Kidney (tissue), 14 donors: ENCODE measurements around the gene ERFL. TPM values are rescaled to one million over a fixed set of nuclear protein-coding genes. Genes with fewer than 3 reads are reported as not detected.

Experiments used
- DNase-seq, 5 donors: peaks; one replicate each; pipeline ENCODE4 v3.0.0-alpha.2; 2013 to 2020
- FAIRE-seq: peaks from 2 replicates; lab custom pipeline; 2012; peaks lifted over from hg19 to GRCh38; lab: Jason Lieb, UNC
- H3K27ac ChIP-seq, 2 donors: one replicate each; pipeline ENCODE4 v1.7.0; 2013; ENCODE audit warnings: low read depth in 2 of 2, low read length in 2 of 2, inconsistent platforms in 1 of 2
- H3K27me3 ChIP-seq: one replicate; pipeline ENCODE4 v1.7.1; 2013; ENCODE audit warnings: low read length, inconsistent platforms; ENCODE audit not compliant: control insufficient read depth, insufficient read depth
- H3K36me3 ChIP-seq, 3 donors: one replicate each; pipeline versions ENCODE4 v1.7.0 to v1.7.1; 2013; ENCODE audit warnings: low read length in 3 of 3, control low read depth in 1 of 3, inconsistent platforms in 1 of 3; ENCODE audit not compliant: insufficient read depth in 3 of 3, control insufficient read depth in 2 of 3
- H3K4me1 ChIP-seq, 3 donors: one replicate each; pipeline versions ENCODE4 v1.7.0 to v1.7.1; 2013; ENCODE audit warnings: low read length in 3 of 3, inconsistent platforms in 1 of 3, low read depth in 1 of 3; ENCODE audit not compliant: control insufficient read depth in 2 of 3, insufficient read depth in 2 of 3
- H3K4me3 ChIP-seq, 3 donors: one replicate each; pipeline versions ENCODE4 v1.7.0 to v1.8.1; 2013; ENCODE audit warnings: low read length in 3 of 3, control low read depth in 1 of 3, inconsistent platforms in 1 of 3
- H3K9ac ChIP-seq, 3 donors: one replicate each; pipeline versions ENCODE4 v1.7.0 to v1.7.1; 2013; ENCODE audit warnings: low read length in 3 of 3, control low read depth in 1 of 3, inconsistent platforms in 1 of 3
- H3K9me3 ChIP-seq, 3 donors: one replicate each; pipeline versions ENCODE4 v1.7.0 to v1.7.1; 2013; ENCODE audit warnings: low read length in 3 of 3, control low read depth in 1 of 3, inconsistent platforms in 1 of 3; ENCODE audit not compliant: control insufficient read depth in 2 of 3, insufficient read depth in 1 of 3
- intact Hi-C: fragments of 100-400 bp; cut with DNase I; formaldehyde crosslinking; loops from one replicate; pipeline ENCODE4 v1.11.1; 2022
- polyA plus RNA-seq: library from polyadenylated mRNA; stranded (reverse); fragments of 350-450 nt; fragmentation: Illumina TruSeq; extraction: RNeasy Lipid Tissue Mini Kit (QIAGEN cat#74804); gene quantifications from one replicate; pipeline ENCODE4 v1.2.3, GENCODE V29; 2014; ENCODE audit warnings: low read depth, low replicate concordance; ENCODE audit not compliant: insufficient read depth
- total RNA-seq: library from RNA; stranded (reverse); fragmentation: NEBNext Ultra II Directional; extraction: Animal tissue kit (Norgen Biotek cat#: 25700); gene quantifications from one replicate; pipeline ENCODE4 v1.2.1, GENCODE V29; 2021
- TF ChIP-seq, protein P1 (sequence below): IDR thresholded peaks from 3 replicates; pipeline ENCODE4 v1.5.1; 2012; ENCODE audit warnings: mild to moderate bottlenecking, moderate library complexity, borderline replicate concordance; ENCODE audit not compliant: insufficient read depth; ENCODE audit errors: extremely low read depth
- donor health status: control.
- donor health status: control.
- donor health status: control.
- donor health status: control.
- donor health status: control.
- donor health status: DM: yes; HTN: yes; CAD: no.
- donor health status: Normal renal cell carcinoma (clear cell type).

The ERFL gene
- total and polyA plus RNA-seq, 2 donors from 2014 or later = 0.69 TPM; not detected in 1

DNA sequence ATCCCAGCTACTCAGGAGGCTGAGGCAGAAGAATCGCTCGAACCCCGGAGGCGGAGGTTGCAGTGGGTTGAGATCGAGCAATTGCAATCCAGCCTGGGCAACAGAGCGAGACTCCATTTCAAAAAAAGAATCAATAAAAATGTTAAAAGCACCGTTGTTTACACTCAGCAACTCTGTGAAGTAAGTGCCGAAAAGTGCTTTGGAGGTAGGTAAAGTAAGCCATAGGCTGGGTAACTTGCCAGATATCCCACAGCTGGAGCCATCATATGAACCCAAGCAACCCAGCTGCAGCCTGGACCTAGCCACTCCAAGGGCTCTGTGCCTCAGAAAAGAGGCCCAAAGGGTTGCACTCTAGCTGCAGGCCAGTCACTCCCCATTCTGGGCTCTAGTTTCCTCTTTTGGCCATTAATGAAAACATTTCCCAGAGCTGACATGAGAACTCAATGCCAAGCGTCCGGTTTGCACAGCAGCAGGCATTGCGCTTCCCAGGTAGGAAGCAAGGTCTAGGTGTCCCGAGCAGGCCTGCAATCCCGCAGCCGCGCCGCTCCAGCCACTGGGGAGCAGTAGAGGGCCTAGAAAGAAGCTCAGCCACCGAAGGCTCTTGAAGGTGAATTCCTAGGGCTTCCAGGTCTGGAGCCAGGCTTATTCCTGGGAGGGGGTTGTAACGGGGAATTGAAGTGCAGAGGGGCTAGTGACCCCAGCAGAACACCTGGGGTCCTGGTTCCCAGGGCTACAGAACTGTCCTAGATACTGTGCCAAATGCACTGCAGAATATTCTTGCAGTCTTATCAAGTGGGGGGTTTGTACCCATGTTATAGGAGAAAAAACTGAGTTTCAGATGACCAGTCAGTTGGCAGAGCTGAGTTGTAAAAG, 55.2 kb downstream of the ERFL start:
- DNase-seq = peak; percentile 82 to 83 (median 82)
- FAIRE-seq = no peak
- Histone ChIP-seq H3K4me3 (no peak overlapping the region), H3K27me3 (no peaks in the 10 kb centered on the region), H3K36me3 (peaks cover 0 to 30% (median 13%) of the 10 kb centered on the region in 3 donors), H3K9me3 (no peaks in the 10 kb centered on the region), H3K9ac (no peak overlapping the region), H3K27ac (no peak overlapping the region), H3K4me1 (peaks cover 0 to 3% (median 0%) of the 10 kb centered on the region in 3 donors)
- intact Hi-C loops = no loop called here
- TF ChIP-seq, protein P1, sequence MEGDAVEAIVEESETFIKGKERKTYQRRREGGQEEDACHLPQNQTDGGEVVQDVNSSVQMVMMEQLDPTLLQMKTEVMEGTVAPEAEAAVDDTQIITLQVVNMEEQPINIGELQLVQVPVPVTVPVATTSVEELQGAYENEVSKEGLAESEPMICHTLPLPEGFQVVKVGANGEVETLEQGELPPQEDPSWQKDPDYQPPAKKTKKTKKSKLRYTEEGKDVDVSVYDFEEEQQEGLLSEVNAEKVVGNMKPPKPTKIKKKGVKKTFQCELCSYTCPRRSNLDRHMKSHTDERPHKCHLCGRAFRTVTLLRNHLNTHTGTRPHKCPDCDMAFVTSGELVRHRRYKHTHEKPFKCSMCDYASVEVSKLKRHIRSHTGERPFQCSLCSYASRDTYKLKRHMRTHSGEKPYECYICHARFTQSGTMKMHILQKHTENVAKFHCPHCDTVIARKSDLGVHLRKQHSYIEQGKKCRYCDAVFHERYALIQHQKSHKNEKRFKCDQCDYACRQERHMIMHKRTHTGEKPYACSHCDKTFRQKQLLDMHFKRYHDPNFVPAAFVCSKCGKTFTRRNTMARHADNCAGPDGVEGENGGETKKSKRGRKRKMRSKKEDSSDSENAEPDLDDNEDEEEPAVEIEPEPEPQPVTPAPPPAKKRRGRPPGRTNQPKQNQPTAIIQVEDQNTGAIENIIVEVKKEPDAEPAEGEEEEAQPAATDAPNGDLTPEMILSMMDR = peak; percentile 58

DNA sequence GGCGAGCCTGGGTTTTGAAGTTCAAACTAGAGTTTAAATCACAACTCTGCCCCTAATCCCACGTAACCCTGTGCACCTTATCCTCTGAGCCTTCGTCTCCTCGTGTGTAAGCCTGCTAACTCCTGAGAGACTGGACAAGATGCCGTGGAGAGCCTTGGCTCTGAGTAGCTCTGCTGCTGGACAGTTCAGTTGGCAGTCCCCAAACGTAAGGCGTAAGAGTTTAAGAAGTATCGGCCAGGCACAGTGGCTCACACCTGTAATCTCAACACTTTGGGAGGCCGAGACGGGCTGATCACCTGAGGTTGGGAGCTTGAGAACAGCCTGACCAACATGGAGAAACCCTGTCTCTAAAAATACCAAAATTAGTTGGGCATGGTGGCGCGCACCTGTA, 55.9 kb downstream of the ERFL start:
- no peak overlapping the region for H3K27ac ChIP-seq
- no peak overlapping the region for H3K9ac ChIP-seq
- H3K27me3 ChIP-seq = no peaks in the 10 kb centered on the region
- peaks cover 0 to 3% (median 0%) of the 10 kb centered on the region in 3 donors for H3K4me1 ChIP-seq
- TF ChIP-seq, protein P1 = no peak
- intact Hi-C loops = no loop called here
- no peak overlapping the region for H3K4me3 ChIP-seq
- no peaks in the 10 kb centered on the region for H3K9me3 ChIP-seq
- peaks cover 0 to 33% (median 13%) of the 10 kb centered on the region in 3 donors for H3K36me3 ChIP-seq
- peak in 1 of 5 donors; percentile 38 for DNase-seq
- no peak for FAIRE-seq

DNA sequence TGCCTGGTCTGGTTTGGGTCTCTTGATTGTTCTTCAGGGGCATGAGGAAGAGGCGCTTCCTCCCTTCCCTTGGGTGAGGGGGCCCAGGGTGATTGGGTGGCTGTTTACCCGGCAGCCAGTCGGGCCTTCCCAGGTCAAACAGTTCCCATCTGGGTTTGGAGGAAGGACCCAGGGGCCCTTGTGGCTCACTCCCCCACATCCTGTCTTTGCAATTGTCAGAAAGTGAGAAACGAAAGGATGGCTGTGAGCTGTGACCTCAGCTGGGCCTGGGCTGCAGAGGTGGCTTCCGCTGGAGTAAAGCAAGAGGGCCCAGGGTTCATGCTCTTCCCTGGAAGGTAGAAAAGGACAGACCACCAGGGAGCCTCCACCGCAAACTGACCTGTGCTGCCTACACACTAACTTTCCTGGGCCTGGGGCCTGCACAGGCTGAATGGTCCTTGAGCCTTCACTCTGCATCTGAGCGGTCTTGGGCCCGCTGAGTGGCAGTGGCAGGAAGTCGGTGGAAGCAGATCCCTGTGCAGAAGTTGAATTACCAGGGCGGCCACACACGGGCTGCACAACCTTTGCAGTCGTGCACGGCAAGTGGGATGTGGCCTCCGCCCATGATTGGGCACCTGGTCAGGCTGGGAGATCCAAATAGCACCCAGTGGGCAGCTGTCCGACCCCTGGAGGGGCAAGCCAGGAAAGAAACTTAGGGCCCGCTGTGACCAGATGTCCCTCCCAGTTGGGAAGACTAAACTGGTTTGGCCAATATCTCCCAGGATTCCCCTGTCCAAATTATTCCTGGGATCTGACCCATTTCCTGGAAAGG, 56.5 kb downstream of the ERFL start:
- H3K4me1 ChIP-seq = peaks cover 0 to 3% (median 0%) of the 10 kb centered on the region in 3 donors
- FAIRE-seq (no peak), DNase-seq (peak in 1 of 5 donors; percentile 74)
- H3K36me3 ChIP-seq = peaks cover 0 to 33% (median 13%) of the 10 kb centered on the region in 3 donors
- TF ChIP-seq, protein P1 = no peak
- H3K27ac ChIP-seq = no peak overlapping the region
- no peaks in the 10 kb centered on the region for H3K9me3 ChIP-seq
- H3K4me3 ChIP-seq = no peak overlapping the region
- H3K27me3 ChIP-seq = no peaks in the 10 kb centered on the region
- intact Hi-C loops = no loop called here
- H3K9ac ChIP-seq = no peak overlapping the region
